HG02973 (cell line): ENCODE results near the gene ABCA13.

ENCODE experiments used
- ATAC-seq: cut with Tn5 transposase; IDR thresholded peaks from one replicate; pipeline ENCODE4 v1.9.1; 2021; ENCODE audit warnings: moderate library complexity; ENCODE audit not compliant: unreplicated experiment

Gene ABCA13

GRCh38 chr7:48242846-48243245 lies 71.6 kb downstream of the ABCA13 start:
- ATAC-seq: no peak

GRCh38 chr7:48244864-48245271 lies 73.6 kb downstream of the ABCA13 start:
- no peak for ATAC-seq

- peak; percentile 55 for ATAC-seq
Observed at GRCh38 chr7:48245751-48246472, 74.7 kb downstream of the ABCA13 start.

- no peak for ATAC-seq
Observed at GRCh38 chr7:48249166-48249565, 77.9 kb downstream of the ABCA13 start.

- no peak for ATAC-seq
Observed at GRCh38 chr7:48250441-48250951, 79.2 kb downstream of the ABCA13 start.

GRCh38 chr7:48251766-48252165 lies 80.5 kb downstream of the ABCA13 start:
- ATAC-seq: peak; percentile 91

- no peak for ATAC-seq
Observed at GRCh38 chr7:48252995-48253394, 81.7 kb downstream of the ABCA13 start.

- ATAC-seq: peak; percentile 40
Observed at GRCh38 chr7:48255046-48255445, 83.8 kb downstream of the ABCA13 start.

GRCh38 chr7:48259463-48260280 lies 88.4 kb downstream of the ABCA13 start:
- ATAC-seq: no peak

- ATAC-seq: no peak
Observed at GRCh38 chr7:48261696-48262095, 90.4 kb downstream of the ABCA13 start.

- ATAC-seq: no peak
Observed at GRCh38 chr7:48262606-48263310, 91.5 kb downstream of the ABCA13 start.

GRCh38 chr7:48263311-48263650 lies 92.0 kb downstream of the ABCA13 start:
- no peak for ATAC-seq

- no peak for ATAC-seq
Observed at GRCh38 chr7:48269066-48269465, 97.8 kb downstream of the ABCA13 start.

GRCh38 chr7:48274662-48275061 lies 103.4 kb downstream of the ABCA13 start:
- ATAC-seq: no peak

- no peak for ATAC-seq
Observed at GRCh38 chr7:48279420-48279819, 108.2 kb downstream of the ABCA13 start.

- ATAC-seq: no peak
Observed at GRCh38 chr7:48280100-48280499, 108.8 kb downstream of the ABCA13 start.

GRCh38 chr7:48285373-48285772 lies 114.1 kb downstream of the ABCA13 start:
- no peak for ATAC-seq

GRCh38 chr7:48286836-48287235 lies 115.6 kb downstream of the ABCA13 start:
- ATAC-seq: no peak

- ATAC-seq: no peak
Observed at GRCh38 chr7:48289656-48290055, 118.4 kb downstream of the ABCA13 start.

GRCh38 chr7:48292949-48293348 lies 121.7 kb downstream of the ABCA13 start:
- no peak for ATAC-seq

- no peak for ATAC-seq
Observed at GRCh38 chr7:48295296-48295971, 124.2 kb downstream of the ABCA13 start.
